ENCODE measurements around the gene CCDC197.

The CCDC197 gene

GRCh38 chr14:94045101-94045500 lies 48.0 kb downstream of the CCDC197 start:
- DNase-seq, result no peak

- peak; percentile 47 for DNase-seq
Measured at GRCh38 chr14:94045563-94046345, 48.7 kb downstream of the CCDC197 start.

GRCh38 chr14:94046696-94047250 lies 49.7 kb downstream of the CCDC197 start:
- peak; percentile 49 for DNase-seq

GRCh38 chr14:94047581-94047980 lies 50.5 kb downstream of the CCDC197 start:
- peak; percentile 51 for DNase-seq

GRCh38 chr14:94048691-94049624 lies 51.9 kb downstream of the CCDC197 start:
- peak; percentile 53 for DNase-seq

- DNase-seq, result no peak
Measured at GRCh38 chr14:94049625-94050023, 52.5 kb downstream of the CCDC197 start.

GRCh38 chr14:94050231-94050880 lies 53.3 kb downstream of the CCDC197 start:
- peak; percentile 50 for DNase-seq

GRCh38 chr14:94051115-94051514 lies 54.0 kb downstream of the CCDC197 start:
- DNase-seq, result peak; percentile 28

- DNase-seq, result peak; percentile 48
Measured at GRCh38 chr14:94051779-94052178, 54.7 kb downstream of the CCDC197 start.

GRCh38 chr14:94052199-94052598 lies 55.1 kb downstream of the CCDC197 start:
- DNase-seq, result peak; percentile 42

- DNase-seq, result peak; percentile 28
Measured at GRCh38 chr14:94052662-94053061, 55.6 kb downstream of the CCDC197 start.

- peak; percentile 49 for DNase-seq
Measured at GRCh38 chr14:94054401-94054800, 57.3 kb downstream of the CCDC197 start.

GRCh38 chr14:94054936-94055335 lies 57.8 kb downstream of the CCDC197 start:
- DNase-seq, result peak; percentile 42

GRCh38 chr14:94056579-94057308 lies 59.6 kb downstream of the CCDC197 start:
- DNase-seq, result peak; percentile 61

GRCh38 chr14:94058128-94058673 lies 61.1 kb downstream of the CCDC197 start:
- DNase-seq, result no peak

All from activated CD8-positive, alpha-beta memory T cell treated with anti-CD3 and anti-CD28 coated beads for 24 hours (primary cell).